ENCODE results near the gene BCR. TPM values are rescaled to one million over a fixed set of nuclear protein-coding genes. Genes with fewer than 3 reads are reported as not detected.
A peak's percentile ranks its signal among the peaks of the same experiment; 100 is the strongest.

BCR gene
- total RNA-seq, 1 experiment from 2014 or later, result 129 TPM

GRCh38 chr22:23274891-23275694, 94.8 kb downstream of the BCR start:
- Mint-ChIP-seq H3K36me3 (peaks cover 53% of the 10 kb centered on the region), H3K9me3 (no peaks in the 10 kb centered on the region), H3K4me1 (peaks cover 7% of the 10 kb centered on the region), H3K27me3 (ENCODE audit: low read depth) (no peaks in the 10 kb centered on the region), H3K27ac (no peak overlapping the region), H3K4me3 (no peak overlapping the region)
- ChIA-PET POLR2A (no interaction called here), CTCF (interaction anchor here (0.5 to 0.9 kb wide), 5 partner anchors 11 to 95 kb away, joined by 3 to 6 read pairs (median 5); partner anchors contain the start of gene BCR)
- TF ChIP-seq ZNF263 (CRISPR knock-in tag; IDR thresholded peaks at IDR 0.05; ENCODE audit: low read depth), result no peak
- TF ChIP-seq KAT7 (CRISPR knock-in tag; IDR thresholded peaks at IDR 0.05; ENCODE audit: borderline replicate concordance), result no peak
- no peak for TF ChIP-seq SMAD3 (CRISPR knock-in tag; IDR thresholded peaks at IDR 0.05; ENCODE audit: borderline replicate concordance)
- TF ChIP-seq FOXJ3 (CRISPR knock-in tag; IDR thresholded peaks at IDR 0.05; ENCODE audit: borderline replicate concordance), result no peak
- TF ChIP-seq OVOL2 (CRISPR knock-in tag; IDR thresholded peaks at IDR 0.05; ENCODE audit: borderline replicate concordance), result no peak
- TF ChIP-seq ZNF121 (CRISPR knock-in tag; IDR thresholded peaks at IDR 0.05), result no peak
- no peak for TF ChIP-seq FOXP1 (CRISPR knock-in tag; IDR thresholded peaks at IDR 0.05; ENCODE audit: borderline replicate concordance)
- TF ChIP-seq, protein P1, sequence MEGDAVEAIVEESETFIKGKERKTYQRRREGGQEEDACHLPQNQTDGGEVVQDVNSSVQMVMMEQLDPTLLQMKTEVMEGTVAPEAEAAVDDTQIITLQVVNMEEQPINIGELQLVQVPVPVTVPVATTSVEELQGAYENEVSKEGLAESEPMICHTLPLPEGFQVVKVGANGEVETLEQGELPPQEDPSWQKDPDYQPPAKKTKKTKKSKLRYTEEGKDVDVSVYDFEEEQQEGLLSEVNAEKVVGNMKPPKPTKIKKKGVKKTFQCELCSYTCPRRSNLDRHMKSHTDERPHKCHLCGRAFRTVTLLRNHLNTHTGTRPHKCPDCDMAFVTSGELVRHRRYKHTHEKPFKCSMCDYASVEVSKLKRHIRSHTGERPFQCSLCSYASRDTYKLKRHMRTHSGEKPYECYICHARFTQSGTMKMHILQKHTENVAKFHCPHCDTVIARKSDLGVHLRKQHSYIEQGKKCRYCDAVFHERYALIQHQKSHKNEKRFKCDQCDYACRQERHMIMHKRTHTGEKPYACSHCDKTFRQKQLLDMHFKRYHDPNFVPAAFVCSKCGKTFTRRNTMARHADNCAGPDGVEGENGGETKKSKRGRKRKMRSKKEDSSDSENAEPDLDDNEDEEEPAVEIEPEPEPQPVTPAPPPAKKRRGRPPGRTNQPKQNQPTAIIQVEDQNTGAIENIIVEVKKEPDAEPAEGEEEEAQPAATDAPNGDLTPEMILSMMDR (IDR thresholded peaks at IDR 0.05), result no peak
- TF ChIP-seq, protein P2, sequence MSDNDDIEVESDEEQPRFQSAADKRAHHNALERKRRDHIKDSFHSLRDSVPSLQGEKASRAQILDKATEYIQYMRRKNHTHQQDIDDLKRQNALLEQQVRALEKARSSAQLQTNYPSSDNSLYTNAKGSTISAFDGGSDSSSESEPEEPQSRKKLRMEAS (CRISPR knock-in tag; IDR thresholded peaks at IDR 0.05), result no peak
- TF ChIP-seq, protein P3, sequence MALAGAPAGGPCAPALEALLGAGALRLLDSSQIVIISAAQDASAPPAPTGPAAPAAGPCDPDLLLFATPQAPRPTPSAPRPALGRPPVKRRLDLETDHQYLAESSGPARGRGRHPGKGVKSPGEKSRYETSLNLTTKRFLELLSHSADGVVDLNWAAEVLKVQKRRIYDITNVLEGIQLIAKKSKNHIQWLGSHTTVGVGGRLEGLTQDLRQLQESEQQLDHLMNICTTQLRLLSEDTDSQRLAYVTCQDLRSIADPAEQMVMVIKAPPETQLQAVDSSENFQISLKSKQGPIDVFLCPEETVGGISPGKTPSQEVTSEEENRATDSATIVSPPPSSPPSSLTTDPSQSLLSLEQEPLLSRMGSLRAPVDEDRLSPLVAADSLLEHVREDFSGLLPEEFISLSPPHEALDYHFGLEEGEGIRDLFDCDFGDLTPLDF (CRISPR knock-in tag; IDR thresholded peaks at IDR 0.05), result no peak
- no peak for TF ChIP-seq HMGA2 (CRISPR knock-in tag; IDR thresholded peaks at IDR 0.05)
- no peak for TF ChIP-seq NFYB (CRISPR knock-in tag; conservative IDR thresholded peaks at IDR 0.05; ENCODE audit: low read depth)
- no peak for TF ChIP-seq ZNF423 (CRISPR knock-in tag; IDR thresholded peaks at IDR 0.05)
- no peak for TF ChIP-seq ZSCAN18 (CRISPR knock-in tag; IDR thresholded peaks at IDR 0.05)
- ATAC-seq, result 0 out of 2 replicates have a peak, but pooled peaks have one; percentile 22
- DNase-seq (ENCODE audit: low spot score), result no peak

DNA sequence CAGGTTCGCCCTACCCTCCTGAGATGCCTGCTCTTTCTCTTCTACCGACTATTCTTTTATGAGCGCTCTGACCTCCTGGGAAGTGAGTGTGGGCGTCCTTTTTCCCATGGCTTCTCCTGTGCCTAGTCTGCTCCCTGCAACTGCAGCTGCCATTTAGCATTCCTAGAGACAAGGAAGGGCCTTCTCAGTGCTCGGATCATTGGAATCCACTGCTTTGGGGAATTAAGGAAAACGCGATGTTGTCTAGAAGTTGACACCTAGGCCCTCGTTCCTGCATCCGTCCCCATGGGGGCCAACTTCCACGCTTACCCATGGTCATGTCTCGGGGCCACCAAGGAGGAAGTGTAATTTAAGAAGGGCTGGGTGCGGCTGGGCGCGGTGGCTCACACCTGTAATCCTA, 95.4 kb downstream of the BCR start:
- Mint-ChIP-seq H3K4me3 (no peak overlapping the region), H3K36me3 (peaks cover 50% of the 10 kb centered on the region), H3K9me3 (no peaks in the 10 kb centered on the region), H3K27ac (no peak overlapping the region), H3K4me1 (peaks cover under 1% of the 10 kb centered on the region), H3K27me3 (ENCODE audit: low read depth) (no peaks in the 10 kb centered on the region)
- ChIA-PET POLR2A (no interaction called here), CTCF (interaction anchor here (0.5 to 0.9 kb wide), 3 partner anchors 15 to 95 kb away, joined by 3 to 6 read pairs (median 3); partner anchors contain the start of gene BCR)
- no peak for ATAC-seq
- DNase-seq (ENCODE audit: low spot score), result no peak
- TF ChIP-seq ELF4 (CRISPR knock-in tag; IDR thresholded peaks at IDR 0.05; ENCODE audit: low read depth), result no peak
- TF ChIP-seq, protein P4, sequence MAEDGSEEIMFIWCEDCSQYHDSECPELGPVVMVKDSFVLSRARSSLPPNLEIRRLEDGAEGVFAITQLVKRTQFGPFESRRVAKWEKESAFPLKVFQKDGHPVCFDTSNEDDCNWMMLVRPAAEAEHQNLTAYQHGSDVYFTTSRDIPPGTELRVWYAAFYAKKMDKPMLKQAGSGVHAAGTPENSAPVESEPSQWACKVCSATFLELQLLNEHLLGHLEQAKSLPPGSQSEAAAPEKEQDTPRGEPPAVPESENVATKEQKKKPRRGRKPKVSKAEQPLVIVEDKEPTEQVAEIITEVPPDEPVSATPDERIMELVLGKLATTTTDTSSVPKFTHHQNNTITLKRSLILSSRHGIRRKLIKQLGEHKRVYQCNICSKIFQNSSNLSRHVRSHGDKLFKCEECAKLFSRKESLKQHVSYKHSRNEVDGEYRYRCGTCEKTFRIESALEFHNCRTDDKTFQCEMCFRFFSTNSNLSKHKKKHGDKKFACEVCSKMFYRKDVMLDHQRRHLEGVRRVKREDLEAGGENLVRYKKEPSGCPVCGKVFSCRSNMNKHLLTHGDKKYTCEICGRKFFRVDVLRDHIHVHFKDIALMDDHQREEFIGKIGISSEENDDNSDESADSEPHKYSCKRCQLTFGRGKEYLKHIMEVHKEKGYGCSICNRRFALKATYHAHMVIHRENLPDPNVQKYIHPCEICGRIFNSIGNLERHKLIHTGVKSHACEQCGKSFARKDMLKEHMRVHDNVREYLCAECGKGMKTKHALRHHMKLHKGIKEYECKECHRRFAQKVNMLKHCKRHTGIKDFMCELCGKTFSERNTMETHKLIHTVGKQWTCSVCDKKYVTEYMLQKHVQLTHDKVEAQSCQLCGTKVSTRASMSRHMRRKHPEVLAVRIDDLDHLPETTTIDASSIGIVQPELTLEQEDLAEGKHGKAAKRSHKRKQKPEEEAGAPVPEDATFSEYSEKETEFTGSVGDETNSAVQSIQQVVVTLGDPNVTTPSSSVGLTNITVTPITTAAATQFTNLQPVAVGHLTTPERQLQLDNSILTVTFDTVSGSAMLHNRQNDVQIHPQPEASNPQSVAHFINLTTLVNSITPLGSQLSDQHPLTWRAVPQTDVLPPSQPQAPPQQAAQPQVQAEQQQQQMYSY (CRISPR knock-in tag; IDR thresholded peaks at IDR 0.05), result no peak
- no peak for TF ChIP-seq ERG (CRISPR knock-in tag; IDR thresholded peaks at IDR 0.05)
- no peak for TF ChIP-seq OVOL2 (CRISPR knock-in tag; IDR thresholded peaks at IDR 0.05; ENCODE audit: borderline replicate concordance)
- TF ChIP-seq ZBTB21 (CRISPR knock-in tag; IDR thresholded peaks at IDR 0.05; ENCODE audit: borderline replicate concordance), result no peak
- TF ChIP-seq, protein P5, sequence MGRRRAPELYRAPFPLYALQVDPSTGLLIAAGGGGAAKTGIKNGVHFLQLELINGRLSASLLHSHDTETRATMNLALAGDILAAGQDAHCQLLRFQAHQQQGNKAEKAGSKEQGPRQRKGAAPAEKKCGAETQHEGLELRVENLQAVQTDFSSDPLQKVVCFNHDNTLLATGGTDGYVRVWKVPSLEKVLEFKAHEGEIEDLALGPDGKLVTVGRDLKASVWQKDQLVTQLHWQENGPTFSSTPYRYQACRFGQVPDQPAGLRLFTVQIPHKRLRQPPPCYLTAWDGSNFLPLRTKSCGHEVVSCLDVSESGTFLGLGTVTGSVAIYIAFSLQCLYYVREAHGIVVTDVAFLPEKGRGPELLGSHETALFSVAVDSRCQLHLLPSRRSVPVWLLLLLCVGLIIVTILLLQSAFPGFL (CRISPR knock-in tag; IDR thresholded peaks at IDR 0.05; ENCODE audit: borderline replicate concordance), result no peak
- no peak for TF ChIP-seq NR3C1 (CRISPR knock-in tag; conservative IDR thresholded peaks at IDR 0.05; ENCODE audit: low read depth)
- TF ChIP-seq ZNF416 (CRISPR knock-in tag; IDR thresholded peaks at IDR 0.05), result no peak
- no peak for TF ChIP-seq TCF7 (CRISPR knock-in tag; IDR thresholded peaks at IDR 0.05; ENCODE audit: low read depth)
- TF ChIP-seq SOX15 (CRISPR knock-in tag; IDR thresholded peaks at IDR 0.05), result no peak
- no peak for TF ChIP-seq IRF2 (CRISPR knock-in tag; IDR thresholded peaks at IDR 0.05; ENCODE audit: borderline replicate concordance, low read depth)

Measured in WTC11 (cell line).